ENCODE results near the gene SRPK2.
"Not testable (repeated sequence)": the region's sequence is repeated elsewhere in the genome, so short reads cannot be mapped to it uniquely, and the experiment has no call there.

The SRPK2 gene

DNA sequence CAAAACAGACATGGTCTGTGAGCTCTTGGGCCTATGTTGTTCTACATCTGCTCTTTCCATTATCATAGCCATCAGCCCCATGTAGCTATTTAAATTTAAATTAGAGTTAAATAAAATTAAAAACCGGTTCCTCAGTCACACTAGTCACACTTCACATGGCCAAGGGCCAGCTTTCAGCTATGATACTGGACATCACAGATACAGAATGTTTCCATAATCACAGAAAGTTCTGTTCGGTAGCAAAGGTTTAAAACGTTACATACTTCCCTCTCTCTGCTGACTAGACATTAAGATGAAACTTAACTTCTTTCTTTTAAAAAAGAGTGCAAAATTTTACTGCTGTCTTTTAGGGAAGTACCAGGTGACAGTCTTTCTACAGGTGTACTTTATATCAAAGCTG lies 43.0 kb downstream of the SRPK2 start:
- TF ChIP-seq, protein P1, sequence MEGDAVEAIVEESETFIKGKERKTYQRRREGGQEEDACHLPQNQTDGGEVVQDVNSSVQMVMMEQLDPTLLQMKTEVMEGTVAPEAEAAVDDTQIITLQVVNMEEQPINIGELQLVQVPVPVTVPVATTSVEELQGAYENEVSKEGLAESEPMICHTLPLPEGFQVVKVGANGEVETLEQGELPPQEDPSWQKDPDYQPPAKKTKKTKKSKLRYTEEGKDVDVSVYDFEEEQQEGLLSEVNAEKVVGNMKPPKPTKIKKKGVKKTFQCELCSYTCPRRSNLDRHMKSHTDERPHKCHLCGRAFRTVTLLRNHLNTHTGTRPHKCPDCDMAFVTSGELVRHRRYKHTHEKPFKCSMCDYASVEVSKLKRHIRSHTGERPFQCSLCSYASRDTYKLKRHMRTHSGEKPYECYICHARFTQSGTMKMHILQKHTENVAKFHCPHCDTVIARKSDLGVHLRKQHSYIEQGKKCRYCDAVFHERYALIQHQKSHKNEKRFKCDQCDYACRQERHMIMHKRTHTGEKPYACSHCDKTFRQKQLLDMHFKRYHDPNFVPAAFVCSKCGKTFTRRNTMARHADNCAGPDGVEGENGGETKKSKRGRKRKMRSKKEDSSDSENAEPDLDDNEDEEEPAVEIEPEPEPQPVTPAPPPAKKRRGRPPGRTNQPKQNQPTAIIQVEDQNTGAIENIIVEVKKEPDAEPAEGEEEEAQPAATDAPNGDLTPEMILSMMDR (conservative IDR thresholded peaks at IDR 0.05; ENCODE audit: low read length), result no peak
- DNase-seq (ENCODE audit: low read depth), result no peak
- no peak overlapping the region for H3K4me3 ChIP-seq (ENCODE audit: low read length)

- no peak overlapping the region for H3K4me3 ChIP-seq (ENCODE audit: low read length)
- TF ChIP-seq, protein P1 (conservative IDR thresholded peaks at IDR 0.05; ENCODE audit: low read length), result no peak
- no peak for DNase-seq (ENCODE audit: low read depth)
Measured at GRCh38 chr7:105345003-105345402, 43.7 kb downstream of the SRPK2 start.

DNA sequence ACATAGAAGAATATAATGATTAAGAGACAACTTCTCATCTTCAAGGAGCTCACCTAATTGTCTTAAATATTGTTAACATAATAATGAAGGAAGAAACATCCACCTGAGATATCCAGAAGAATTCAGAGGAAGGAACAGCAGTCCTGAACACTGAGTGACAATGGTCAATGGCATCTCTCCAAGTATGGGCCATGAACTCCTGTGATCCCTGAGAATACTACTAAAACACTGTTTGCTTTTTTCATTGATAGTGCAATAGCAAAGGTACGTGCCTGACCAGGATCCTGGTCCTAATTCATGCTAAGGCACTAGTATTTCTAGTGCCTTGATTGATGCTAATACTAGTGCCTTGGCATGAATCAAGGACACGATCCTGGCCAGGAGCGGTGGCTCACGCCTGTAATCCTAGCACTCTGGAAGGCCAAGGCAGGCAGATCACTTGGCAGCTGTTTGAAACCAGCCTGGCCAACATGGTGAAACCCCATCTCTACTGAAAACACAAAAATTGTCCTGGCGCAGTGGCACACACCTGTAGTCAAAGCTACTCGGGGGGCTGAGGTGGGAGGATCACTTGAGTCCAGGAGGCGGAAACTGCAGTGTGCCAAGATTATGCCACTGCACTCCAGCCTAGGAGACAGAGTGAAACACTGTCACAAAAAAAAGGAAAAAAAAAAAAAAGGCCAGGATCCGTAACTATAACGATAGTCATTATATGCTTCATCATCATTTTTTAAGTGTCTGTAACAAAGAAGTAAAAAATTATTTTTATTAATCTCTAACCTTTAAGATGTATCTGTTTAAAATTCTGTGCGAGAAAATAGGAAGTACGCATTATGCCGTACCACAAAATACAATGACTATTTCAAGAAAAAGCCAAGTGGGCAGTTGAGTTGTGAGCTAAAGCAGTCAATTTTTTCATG lies 49.1 kb downstream of the SRPK2 start:
- no peak for DNase-seq (ENCODE audit: low read depth)
- H3K4me3 ChIP-seq (ENCODE audit: low read length), result no peak overlapping the region
- TF ChIP-seq, protein P1 (conservative IDR thresholded peaks at IDR 0.05; ENCODE audit: low read length), result no peak

- no peak overlapping the region for H3K4me3 ChIP-seq (ENCODE audit: low read length)
- DNase-seq (ENCODE audit: low read depth), result no peak
- TF ChIP-seq, protein P1 (conservative IDR thresholded peaks at IDR 0.05; ENCODE audit: low read length), result no peak
Measured at GRCh38 chr7:105337529-105337928, 51.2 kb downstream of the SRPK2 start.

DNA sequence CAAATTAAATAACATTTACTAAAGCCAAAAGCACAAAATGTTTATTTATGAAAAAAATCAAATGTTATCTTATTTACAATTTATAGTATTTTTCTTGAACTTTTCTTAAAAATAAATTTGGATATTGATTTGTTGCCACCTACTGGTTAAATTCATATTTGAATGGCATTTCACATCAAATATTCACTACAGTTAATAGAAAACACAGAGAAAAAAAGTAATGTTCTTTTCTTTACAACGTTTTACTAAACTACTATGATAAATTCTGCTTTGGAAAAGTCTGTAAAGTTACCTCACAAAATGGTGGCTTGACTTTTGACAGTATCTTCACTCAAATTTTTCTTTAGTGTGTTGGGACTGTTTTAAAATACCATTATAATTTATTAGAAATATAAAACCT lies 52.7 kb downstream of the SRPK2 start:
- no peak for DNase-seq (ENCODE audit: low read depth)
- H3K4me3 ChIP-seq (ENCODE audit: low read length), result no peak overlapping the region
- TF ChIP-seq, protein P1 (conservative IDR thresholded peaks at IDR 0.05; ENCODE audit: low read length), result peak; percentile 42

DNA sequence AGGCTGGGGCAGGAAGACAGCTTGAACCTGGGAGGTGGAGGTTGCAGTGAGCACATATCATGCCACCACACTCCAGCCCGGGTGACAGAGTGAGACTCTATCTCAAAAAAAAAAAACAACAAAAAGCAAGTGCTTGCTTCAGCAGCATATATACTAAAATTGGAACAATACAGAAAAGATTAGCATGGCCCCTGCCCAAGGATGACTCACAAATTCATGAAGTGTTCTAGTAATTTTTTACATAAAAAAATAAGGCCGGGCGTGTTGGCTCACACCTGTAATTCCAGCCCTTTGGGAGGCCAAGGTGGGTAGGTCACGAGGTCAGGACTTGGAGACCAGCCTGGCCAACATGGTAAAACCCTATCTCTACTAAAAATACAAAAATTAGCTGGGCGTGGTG lies 56.1 kb downstream of the SRPK2 start:
- DNase-seq (ENCODE audit: low read depth); H3K4me3 ChIP-seq (ENCODE audit: low read length): not testable (repeated sequence)

DNA sequence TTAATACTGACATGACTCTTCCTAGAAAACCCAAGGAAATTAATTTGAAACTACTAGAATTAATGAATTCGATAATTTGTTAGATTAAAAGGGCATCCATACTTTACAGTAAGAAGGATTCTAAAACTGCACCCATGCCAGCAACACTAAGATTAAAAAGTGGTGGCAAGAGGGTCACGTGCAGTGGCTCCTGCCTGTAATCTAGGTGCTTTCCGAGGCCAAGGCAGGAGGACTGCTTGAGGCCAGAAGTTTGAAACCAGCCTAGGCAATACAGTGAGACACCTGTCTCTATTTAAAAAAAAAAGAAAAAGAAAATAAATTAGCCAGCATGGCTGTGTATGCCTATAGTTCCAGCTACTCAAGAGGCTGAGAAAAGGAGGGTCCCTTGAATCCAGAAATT lies 58.2 kb downstream of the SRPK2 start:
- DNase-seq (ENCODE audit: low read depth), result no peak
- TF ChIP-seq, protein P1 (conservative IDR thresholded peaks at IDR 0.05; ENCODE audit: low read length), result no peak
- no peak overlapping the region for H3K4me3 ChIP-seq (ENCODE audit: low read length)
